ENCODE results near the gene C4orf50. TPM values are rescaled to one million over a fixed set of nuclear protein-coding genes. Genes with fewer than 3 reads are reported as not detected.
A peak's percentile ranks its signal among the peaks of the same experiment; 100 is the strongest.

Gene C4orf50
- total RNA-seq, 1 donor from 2014 or later, result 0.09 TPM

DNA sequence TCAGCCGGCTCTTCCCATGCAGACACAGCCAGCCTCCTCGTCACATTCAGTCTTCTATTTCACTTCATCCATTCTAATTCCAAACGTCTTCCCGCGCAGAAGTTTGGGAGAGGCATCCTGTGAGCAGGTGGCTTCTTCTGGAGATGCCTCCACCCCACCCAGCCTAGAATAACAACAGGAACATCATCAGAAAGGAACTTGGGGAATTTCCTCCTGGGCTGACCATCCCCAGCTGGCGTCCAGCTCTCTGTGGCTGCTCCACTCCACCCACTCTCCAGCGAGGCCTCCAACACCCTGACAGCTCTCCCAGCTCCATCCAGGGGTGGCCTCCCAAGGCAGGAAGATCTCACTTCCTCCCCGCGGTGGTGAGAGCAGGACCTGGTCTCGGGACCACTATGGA lies 5.5 kb upstream of the C4orf50 start:
- intact Hi-C loops (cut with DNase I), result no loop called here

DNA sequence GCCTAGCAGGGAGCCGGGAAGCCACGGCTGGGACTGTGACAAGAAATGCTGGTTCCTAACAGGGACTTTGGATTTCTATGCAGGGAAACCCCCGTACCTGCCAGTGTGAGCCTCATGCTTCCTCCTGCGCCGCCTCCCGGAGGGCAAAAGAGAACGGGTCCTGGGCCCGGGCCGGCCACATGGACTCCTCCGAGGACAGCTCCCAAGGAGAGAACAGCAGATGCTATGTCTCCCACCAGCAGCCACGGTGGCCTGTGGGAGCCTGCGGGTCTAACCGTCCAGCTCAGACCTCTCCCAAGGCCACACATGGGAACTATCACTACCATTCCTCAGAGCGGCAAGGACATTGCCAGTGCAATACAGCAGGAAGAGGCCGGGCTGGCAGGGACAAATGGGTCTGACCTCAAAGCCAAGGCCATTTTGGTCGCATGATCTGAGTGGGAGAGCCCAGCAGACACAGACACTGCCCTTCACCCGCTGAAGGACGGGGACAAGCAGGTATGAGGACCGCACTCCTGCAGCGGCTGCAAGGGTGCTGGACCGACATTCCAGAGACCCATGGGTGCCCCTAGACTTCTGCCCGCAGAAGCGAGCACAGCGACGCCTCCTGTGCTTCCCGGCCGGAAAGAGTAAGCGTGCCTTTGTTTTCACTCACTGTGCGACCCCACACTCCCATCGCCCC lies 4.5 kb upstream of the C4orf50 start:
- Histone ChIP-seq H3K9me3 (no peaks in the 10 kb centered on the region), H3K4me3 (no peak overlapping the region), H3K27me3 (ENCODE audit: low read depth) (peaks cover 12% of the 10 kb centered on the region), H3K4me1 (no peaks in the 10 kb centered on the region), H3K27ac (no peak overlapping the region), H3K36me3 (no peaks in the 10 kb centered on the region)
- intact Hi-C loops (cut with DNase I), result no loop called here
- DNase-seq (no peak), ATAC-seq (peak in 1 of 2 donors; percentile 3)
- TF ChIP-seq, protein P1, sequence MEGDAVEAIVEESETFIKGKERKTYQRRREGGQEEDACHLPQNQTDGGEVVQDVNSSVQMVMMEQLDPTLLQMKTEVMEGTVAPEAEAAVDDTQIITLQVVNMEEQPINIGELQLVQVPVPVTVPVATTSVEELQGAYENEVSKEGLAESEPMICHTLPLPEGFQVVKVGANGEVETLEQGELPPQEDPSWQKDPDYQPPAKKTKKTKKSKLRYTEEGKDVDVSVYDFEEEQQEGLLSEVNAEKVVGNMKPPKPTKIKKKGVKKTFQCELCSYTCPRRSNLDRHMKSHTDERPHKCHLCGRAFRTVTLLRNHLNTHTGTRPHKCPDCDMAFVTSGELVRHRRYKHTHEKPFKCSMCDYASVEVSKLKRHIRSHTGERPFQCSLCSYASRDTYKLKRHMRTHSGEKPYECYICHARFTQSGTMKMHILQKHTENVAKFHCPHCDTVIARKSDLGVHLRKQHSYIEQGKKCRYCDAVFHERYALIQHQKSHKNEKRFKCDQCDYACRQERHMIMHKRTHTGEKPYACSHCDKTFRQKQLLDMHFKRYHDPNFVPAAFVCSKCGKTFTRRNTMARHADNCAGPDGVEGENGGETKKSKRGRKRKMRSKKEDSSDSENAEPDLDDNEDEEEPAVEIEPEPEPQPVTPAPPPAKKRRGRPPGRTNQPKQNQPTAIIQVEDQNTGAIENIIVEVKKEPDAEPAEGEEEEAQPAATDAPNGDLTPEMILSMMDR (IDR thresholded peaks at IDR 0.05), result no peak

More for the DNA sequence above, 5.5 kb upstream of the C4orf50 start:
- Histone ChIP-seq H3K4me1 (no peaks in the 10 kb centered on the region), H3K4me3 (no peak overlapping the region), H3K27me3 (ENCODE audit: low read depth) (peaks cover 12% of the 10 kb centered on the region), H3K36me3 (no peaks in the 10 kb centered on the region), H3K9me3 (no peaks in the 10 kb centered on the region), H3K27ac (no peak overlapping the region)
- ATAC-seq (no peak), DNase-seq (no peak)
- TF ChIP-seq, protein P1 (IDR thresholded peaks at IDR 0.05), result no peak

DNA sequence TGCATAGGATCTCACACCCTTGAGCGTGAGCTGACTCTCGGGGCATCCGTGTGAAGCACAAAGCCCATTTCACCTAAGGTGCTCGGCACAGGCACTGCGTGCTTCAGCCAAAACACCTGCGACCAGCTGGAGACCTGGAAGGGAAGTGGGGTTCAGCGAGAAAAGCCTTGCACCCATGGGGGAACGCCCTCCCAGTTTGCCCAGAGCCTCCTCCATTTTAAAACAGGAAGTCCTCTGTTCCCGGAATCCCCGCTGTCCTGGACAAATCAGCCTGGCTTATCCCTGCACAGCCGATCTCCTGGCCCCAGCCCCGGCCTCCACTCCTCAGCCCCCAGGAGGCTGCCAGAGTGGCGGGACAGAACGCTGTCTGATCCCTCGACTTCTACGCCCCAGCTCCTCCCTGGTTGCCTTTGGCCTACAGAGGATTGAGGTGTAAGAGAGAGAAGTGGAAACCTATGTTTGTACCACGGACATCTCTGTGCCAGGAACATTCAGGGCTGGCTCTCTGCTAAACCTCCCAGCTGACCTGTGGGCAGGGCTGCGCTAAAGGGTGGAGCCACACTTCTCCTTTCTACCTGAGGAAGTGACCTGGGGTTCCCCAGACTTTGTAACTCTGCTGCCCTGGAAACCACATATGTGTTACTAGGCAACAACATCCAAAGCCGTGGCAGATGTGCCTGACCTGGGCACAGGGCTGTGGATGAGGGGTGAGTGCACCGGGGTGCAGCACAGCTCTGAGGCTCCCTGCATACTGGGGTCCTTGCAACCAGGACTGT lies 3.8 kb upstream of the C4orf50 start:
- no peak overlapping the region for H3K4me3 ChIP-seq
- peaks cover 12% of the 10 kb centered on the region for H3K27me3 ChIP-seq (ENCODE audit: low read depth)
- no peaks in the 10 kb centered on the region for H3K4me1 ChIP-seq
- DNase-seq (no peak), ATAC-seq (no peak)
- no peaks in the 10 kb centered on the region for H3K36me3 ChIP-seq
- no peak overlapping the region for H3K27ac ChIP-seq
- intact Hi-C loops (cut with DNase I), result no loop called here
- no peaks in the 10 kb centered on the region for H3K9me3 ChIP-seq
- TF ChIP-seq, protein P1 (IDR thresholded peaks at IDR 0.05), result no peak

DNA sequence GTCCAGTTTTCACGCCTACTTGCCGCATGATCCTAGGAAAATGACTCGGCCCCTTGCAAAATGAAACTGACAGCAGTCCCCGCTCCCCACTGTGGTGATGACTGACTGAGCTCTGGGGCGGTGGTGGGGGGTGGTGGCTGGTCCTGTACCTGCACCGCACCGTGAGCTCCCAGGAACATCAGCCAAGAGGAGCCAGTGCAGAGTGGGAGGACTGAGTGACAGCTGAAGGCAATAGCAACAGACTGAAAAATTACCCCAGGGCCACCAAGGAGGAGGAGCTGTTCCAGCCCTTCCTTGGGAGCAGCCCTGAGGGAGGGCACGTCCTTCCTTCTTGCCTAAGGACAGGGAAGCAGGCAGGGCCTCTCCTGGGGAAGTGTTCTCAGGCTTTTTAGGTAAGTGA lies 2.4 kb upstream of the C4orf50 start:
- H3K36me3 ChIP-seq, result no peaks in the 10 kb centered on the region
- ATAC-seq (no peak), DNase-seq (no peak)
- H3K4me1 ChIP-seq, result no peaks in the 10 kb centered on the region
- no peak overlapping the region for H3K4me3 ChIP-seq
- TF ChIP-seq, protein P1 (IDR thresholded peaks at IDR 0.05), result no peak
- no peaks in the 10 kb centered on the region for H3K9me3 ChIP-seq
- no peak overlapping the region for H3K27ac ChIP-seq
- H3K27me3 ChIP-seq (ENCODE audit: low read depth), result peaks cover 12% of the 10 kb centered on the region
- intact Hi-C loops (cut with DNase I), result no loop called here

DNA sequence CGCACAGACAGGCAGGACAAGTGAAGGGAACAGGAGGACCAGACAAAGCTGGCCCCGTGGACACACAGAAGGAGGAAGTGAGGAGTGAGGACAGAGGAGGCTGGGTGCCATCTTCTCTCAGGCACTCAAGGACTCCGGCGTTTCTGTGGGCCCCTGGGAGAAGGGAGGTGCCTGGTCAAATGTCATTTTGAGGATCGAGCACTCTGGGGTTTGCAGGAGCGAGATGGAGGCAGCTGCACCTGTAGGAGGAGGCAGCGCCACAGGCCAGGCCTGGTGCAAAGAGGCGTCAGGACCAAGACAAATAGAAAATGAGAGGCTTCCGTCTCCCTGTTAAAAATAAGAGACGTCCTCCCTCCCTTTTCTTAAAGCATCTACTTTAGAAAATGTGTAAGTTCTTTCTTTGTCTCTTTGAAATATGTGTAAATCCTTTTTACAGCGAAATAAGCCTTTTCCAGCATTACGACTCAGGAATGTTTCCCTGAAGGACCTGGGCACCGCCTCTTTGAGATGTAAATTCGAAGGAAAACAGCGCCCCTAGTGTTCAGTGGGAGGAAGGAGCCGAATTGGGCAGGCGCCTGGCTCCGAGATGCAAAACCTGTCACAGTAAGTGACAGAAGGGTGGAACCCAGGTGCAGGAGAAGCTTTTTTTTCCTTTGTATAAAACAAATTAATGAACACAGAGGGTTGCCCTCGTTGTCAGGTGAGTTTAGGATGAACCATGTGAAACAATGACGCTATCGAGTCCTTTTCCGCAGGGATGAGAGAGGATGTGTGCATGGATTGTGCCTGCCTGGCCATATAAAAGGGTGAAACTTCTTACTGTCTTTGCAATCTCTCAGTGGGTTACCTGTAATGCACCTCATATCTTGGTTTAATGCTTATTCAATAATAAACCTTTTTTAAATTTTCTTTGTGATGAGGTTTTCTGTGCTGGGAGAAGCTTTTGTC lies 1.4 kb upstream of the C4orf50 start:
- Histone ChIP-seq H3K27ac (no peak overlapping the region), H3K4me3 (no peak overlapping the region), H3K4me1 (no peaks in the 10 kb centered on the region), H3K36me3 (no peaks in the 10 kb centered on the region), H3K27me3 (ENCODE audit: low read depth) (peaks cover 12% of the 10 kb centered on the region), H3K9me3 (no peaks in the 10 kb centered on the region)
- no peak for DNase-seq
- intact Hi-C loops (cut with DNase I), result no loop called here
- TF ChIP-seq, protein P1 (IDR thresholded peaks at IDR 0.05), result peak; percentile 83
- peak in 1 of 2 donors; percentile 64 for ATAC-seq
